HG03095 (cell line): ENCODE measurements around the gene CBLB.

Experiments used
- ATAC-seq: cut with Tn5 transposase; IDR thresholded peaks from one replicate; pipeline ENCODE4 v1.9.1; 2021; ENCODE audit warnings: moderate library complexity; ENCODE audit not compliant: unreplicated experiment

Gene CBLB

GRCh38 chr3:105719791-105720190 lies 149.0 kb downstream of the CBLB start:
- no peak for ATAC-seq

GRCh38 chr3:105715372-105715771 lies 153.4 kb downstream of the CBLB start:
- no peak for ATAC-seq

- ATAC-seq = no peak
These were observed 154.4 kb downstream of the CBLB start for GRCh38 chr3:105714453-105714852.

DNA sequence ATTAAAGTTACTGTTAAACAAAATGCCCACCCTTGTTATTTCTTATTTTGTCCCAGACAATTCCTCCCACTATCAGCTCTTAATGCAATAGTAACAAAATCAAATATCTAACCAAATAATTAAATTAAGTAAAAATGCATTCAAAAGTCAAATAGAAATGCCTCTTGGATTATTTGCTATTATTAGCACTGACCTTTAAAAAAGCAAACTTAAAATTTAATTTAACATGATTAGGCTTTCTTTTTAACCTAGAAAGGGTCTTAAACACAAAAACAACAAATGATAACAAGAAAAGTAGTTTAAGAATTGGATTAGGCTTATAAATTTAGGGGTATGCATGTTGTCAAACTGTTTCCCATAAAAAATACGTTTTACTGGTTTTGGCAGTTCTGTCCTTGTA lies 159.8 kb downstream of the CBLB start:
- no peak for ATAC-seq

- no peak for ATAC-seq
These were observed 161.8 kb downstream of the CBLB start for GRCh38 chr3:105707009-105707408.

- ATAC-seq = no peak
These were observed 163.9 kb downstream of the CBLB start for GRCh38 chr3:105704726-105705410.

- no peak for ATAC-seq
These were observed 168.2 kb downstream of the CBLB start for GRCh38 chr3:105700575-105700974.

DNA sequence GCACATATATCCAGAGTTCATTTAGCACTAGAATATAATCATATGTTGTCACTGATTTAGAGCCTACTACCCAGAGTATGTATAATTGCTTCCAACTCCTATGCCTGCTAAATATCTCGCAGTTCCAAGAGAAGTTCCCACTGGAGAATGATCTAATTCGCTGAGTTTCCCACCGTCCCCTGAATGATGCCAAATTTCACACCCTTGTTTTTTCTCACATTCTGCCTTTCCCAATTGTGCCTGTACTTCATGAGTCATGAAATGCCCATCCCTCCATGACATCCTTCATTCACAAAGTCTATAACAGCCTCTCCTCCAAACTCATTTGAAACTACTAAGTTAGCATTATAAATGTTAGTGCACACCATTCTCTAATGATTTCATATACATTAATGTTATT lies 177.2 kb downstream of the CBLB start:
- no peak for ATAC-seq

- ATAC-seq = no peak
These were observed 177.8 kb downstream of the CBLB start for GRCh38 chr3:105691053-105691452.

DNA sequence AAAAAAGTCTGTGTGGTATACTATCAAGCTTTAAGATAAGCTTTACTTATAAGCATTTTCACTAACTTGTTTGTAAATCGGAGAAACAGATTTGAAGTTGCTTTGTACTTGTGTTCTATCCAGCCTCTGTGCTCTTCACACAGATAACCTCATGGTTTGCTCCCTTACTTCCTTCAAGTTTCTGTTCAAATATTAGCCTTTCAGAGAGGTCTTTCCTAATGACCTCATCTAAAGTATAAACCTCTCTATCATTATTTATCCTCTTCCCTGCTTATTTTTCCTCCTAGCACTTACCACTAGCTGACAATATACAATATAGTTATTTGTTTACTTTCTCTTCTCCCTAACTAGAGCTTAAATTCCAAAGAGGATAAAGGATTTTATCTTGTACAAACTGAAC lies 180.0 kb downstream of the CBLB start:
- no peak for ATAC-seq

GRCh38 chr3:105686278-105686897 lies 182.4 kb downstream of the CBLB start:
- no peak for ATAC-seq

DNA sequence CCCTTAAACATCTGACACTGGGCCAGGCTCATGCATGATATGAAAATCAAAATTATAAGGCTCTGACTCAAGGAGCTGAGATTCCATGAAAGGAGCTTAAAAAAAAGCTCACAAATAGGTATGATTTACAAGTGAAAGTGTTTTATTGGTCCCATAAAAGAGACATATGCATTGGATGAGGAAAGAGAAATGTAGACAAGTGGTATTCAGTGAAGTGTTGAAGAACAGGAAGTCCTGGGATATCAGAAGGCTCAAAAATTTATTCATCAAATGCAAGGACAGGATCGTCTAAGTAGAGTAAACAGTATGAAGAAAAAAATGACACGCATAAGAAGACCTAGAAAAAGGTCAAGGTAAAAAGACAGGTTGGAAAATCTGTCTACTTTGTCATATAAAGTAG lies 188.9 kb downstream of the CBLB start:
- ATAC-seq = no peak

DNA sequence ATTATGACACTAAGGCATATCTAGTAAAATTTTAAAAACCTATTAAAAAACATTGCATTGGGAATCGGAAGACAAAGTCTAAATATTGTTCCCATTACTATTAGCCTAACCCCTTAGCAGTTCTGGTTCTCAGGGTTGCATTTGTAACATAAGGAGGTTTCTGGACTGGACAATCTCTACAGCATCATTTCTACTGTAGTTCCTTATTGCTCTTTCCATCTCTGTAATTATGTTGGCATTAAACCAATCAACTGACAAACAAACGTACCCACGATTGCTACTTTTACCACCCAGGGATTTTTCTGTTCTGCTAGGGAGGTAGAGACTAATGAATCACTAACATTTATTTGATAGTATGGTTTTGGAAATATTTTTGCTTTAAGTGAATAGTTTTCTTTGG lies 190.8 kb downstream of the CBLB start:
- ATAC-seq = no peak

GRCh38 chr3:105676621-105677300 lies 192.1 kb downstream of the CBLB start:
- no peak for ATAC-seq

GRCh38 chr3:105674437-105675065 lies 194.3 kb downstream of the CBLB start:
- no peak for ATAC-seq

GRCh38 chr3:105672996-105673395 lies 195.8 kb downstream of the CBLB start:
- ATAC-seq = no peak

DNA sequence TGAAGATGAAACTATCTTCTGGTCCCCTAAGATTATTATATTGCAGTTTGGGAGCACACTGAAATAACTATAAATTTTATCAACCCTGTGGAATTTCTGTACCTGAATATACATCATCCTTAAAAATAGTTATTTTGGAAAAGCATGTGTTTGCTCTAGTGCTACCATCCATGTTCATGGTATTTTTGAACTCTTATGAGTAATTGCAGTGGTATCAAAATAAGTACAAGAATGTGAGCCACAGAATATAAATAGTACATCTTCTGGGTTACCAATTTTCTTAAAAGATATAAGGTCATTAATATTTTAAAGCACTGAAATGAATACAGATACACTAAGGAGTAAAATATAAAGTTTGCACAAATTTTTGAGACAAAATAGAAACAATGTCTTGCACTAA lies 206.5 kb downstream of the CBLB start:
- no peak for ATAC-seq

- ATAC-seq = no peak
These were observed 207.4 kb downstream of the CBLB start for GRCh38 chr3:105661461-105661860.

DNA sequence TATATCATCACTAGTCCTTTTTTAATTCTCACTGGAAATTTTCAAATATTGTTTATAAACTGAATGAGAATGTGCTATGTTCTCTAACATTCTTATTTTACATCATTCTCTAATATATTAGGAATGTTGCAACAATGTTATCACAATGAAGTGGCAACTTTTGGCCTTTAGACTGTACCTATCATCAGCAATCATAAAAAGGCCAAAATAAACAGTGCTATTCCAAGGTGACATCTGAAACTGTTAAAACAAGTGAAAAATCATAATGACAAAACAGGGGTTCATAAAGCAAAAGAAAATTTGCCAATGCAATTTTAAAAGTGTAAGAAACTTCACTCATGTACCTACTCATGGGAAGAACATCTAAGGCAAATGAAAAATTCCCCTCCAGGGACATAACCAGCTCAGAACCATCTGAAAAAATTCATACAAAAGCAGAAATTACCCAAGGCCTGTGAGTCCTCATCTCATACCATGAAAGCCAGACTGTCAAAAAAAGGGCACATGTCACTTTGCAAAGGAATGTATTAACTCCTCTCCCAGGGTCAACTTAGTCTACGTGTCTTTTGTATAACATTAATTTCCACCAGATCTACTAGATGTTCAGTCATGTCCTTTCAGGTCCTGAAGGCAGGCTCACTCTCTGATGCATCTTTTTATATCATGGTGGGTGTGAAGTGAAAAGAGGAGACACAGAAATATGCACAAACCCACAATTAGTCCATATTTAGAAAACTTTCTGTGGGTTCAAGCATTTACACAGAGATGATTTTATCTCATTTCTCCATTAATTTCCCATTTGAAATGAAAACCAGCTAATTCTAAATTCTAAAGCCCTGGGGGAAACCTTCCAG lies 211.9 kb downstream of the CBLB start:
- ATAC-seq = no peak

DNA sequence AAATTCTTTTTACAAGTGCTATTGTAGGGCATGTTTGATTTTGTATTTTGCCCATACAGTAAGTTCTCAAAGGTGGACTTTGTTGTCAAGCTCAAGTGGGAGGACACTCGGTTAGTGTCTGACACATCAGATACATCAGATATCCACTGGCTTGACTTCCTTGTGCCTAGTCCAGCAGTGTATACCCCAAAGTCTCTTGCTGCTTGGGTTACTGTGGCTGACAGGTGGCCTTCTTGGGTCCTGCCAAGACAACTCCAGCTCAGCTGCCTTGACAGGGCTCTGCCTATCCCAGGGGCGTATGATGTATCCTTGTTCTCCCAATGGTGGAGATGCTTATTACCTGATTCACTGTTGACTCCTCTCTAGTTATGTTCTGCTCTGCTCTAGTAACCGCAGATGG lies 214.9 kb downstream of the CBLB start:
- no peak for ATAC-seq

DNA sequence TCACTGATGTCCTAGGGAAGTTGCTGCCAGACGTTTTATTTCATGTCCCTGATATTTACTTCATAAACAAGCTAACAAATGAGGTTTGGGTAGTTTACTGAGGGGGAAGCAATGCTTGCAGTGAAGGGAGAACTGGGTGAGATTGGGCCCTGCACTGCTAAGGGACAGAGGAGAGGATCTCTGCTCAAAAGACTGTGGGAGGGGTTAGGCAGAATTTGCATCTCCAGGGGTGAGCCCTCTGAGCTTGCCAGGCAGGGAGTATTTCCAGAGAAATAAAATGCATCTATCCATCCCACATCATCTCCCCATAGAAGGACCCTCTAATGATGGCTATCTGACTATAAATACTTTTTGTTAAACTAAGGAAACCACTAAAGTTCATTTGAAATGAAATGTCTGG lies 215.6 kb downstream of the CBLB start:
- ATAC-seq = no peak
